Stomach (tissue), 9 donors: ENCODE results near the gene ATP6AP1. TPM values are rescaled to one million over a fixed set of nuclear protein-coding genes. Genes with fewer than 3 reads are reported as not detected.

Experiments used
- DNase-seq, 2 donors: peaks; one replicate each; pipeline versions ENCODE4 v3.0.0 to v3.0.0-alpha.2; 2013 to 2019
- H3K27ac ChIP-seq, 5 donors: fragments of 200-600 bp in 4 of 5; sonication (generic) in 4 of 5; one replicate each; pipeline ENCODE4 v1.5.1; 2013 to 2019; ENCODE audit warnings: mild to moderate bottlenecking in 1 of 5, moderate library complexity in 1 of 5
- H3K27me3 ChIP-seq, 3 donors: fragments of 200-600 bp; sonication (generic); one replicate each; pipeline ENCODE4 v1.5.1; 2017 to 2019; ENCODE audit warnings: mixed run types in 1 of 3
- H3K36me3 ChIP-seq, 4 donors: fragments of 200-600 bp; sonication (generic); 1 replicate in 3 of 4; 2 replicates in 1 of 4; pipeline ENCODE4 v1.5.1; 2016 to 2019
- H3K4me1 ChIP-seq, 4 donors: fragments of 200-600 bp; sonication (generic); one replicate each; pipeline ENCODE4 v1.5.1; 2016 to 2019
- H3K4me3 ChIP-seq, 4 donors: fragments of 200-600 bp; sonication (generic) in 3 of 4; one replicate each; pipeline ENCODE4 v1.5.1; 2016 to 2019; ENCODE audit warnings: mild to moderate bottlenecking in 1 of 4
- H3K9me3 ChIP-seq, 4 donors: fragments of 200-600 bp; sonication (generic); one replicate each; pipeline ENCODE4 v1.5.1; 2016 to 2019
- EP300 ChIP-seq: sonication (generic); formaldehyde crosslinking; IDR thresholded peaks from one replicate; pipeline ENCODE4 v1.6.1; 2017; ENCODE audit warnings: antibody characterized with exemption
- POLR2A ChIP-seq, 4 donors: fragments of 450-650 bp; IDR thresholded peaks; one replicate each; pipeline ENCODE4 v1.6.1; 2016; ENCODE audit warnings: antibody characterized with exemption in 4 of 4, control low read depth in 2 of 4, mild to moderate bottlenecking in 1 of 4, moderate library complexity in 1 of 4
- POLR2AphosphoS5 ChIP-seq, 3 donors: sonication (generic); formaldehyde crosslinking; IDR thresholded peaks; one replicate each; pipeline ENCODE4 v1.6.1; 2016; ENCODE audit warnings: antibody characterized with exemption in 3 of 3
- WGBS, 5 donors: extraction: QIAGEN DNeasy Blood & Tissue Kit in 3 of 5; methylation state at CpG; one replicate each; pipeline versions ENCODE4 v1.1.5 to v1.1.7; 2013 to 2018; 5-methylcytosine and 5-hydroxymethylcytosine counted together
- intact Hi-C: fragments of 100-400 bp; cut with DNase I; formaldehyde crosslinking; loops from one replicate; pipeline ENCODE4 v1.15.1; 2023; ENCODE audit warnings: low total_unique reads
- polyA plus RNA-seq, 3 donors: library from polyadenylated mRNA; stranded (reverse); fragments of 200-250 nt; gene quantifications; one replicate each; pipeline ENCODE4 v1.2.3, GENCODE V29; 2013
- total RNA-seq, 5 donors: library from RNA; depleted of rRNA; stranded (reverse); fragments of >200 nt; gene quantifications; one replicate each; pipeline versions ENCODE4 v1.1.0 to v1.2.3, GENCODE V29; 2014 to 2016
- TF ChIP-seq, protein P1 (sequence below), 7 experiments: fragments of 450-650 bp in 4 of 7; fragments of 200-600 bp in 3 of 7; sonication (generic) in 3 of 7; IDR thresholded peaks; one replicate each; pipeline ENCODE4 v1.5.1; 2016 to 2019; ENCODE audit warnings: antibody characterized with exemption in 7 of 7, control low read depth in 2 of 7, mild to moderate bottlenecking in 1 of 7
- donor health status: healthy with polysubstance abuse.
- donor health status: Bipolar disorder and iron deficiency.
- donor health status: healthy.

ATP6AP1 gene
- total and polyA plus RNA-seq, 8 donors = 13.4 to 69.3 (median 30.8) TPM

DNA sequence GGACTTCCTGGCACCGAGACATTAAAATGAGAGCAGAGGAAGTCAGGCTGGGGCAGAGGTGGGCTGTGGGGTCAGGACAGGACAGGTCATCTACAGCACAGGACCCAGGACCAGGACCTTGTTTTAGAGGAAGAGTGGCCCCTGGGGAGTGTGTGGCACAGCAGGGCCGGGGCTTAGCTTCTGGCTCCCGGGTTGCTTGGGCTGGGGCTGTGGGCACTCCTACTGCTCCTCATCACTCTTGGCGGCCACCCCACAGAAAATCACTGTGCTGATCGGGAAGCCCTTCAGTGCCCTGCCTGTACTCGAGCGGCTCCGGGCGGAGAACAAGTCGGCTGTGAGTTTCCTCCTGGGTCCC lies 8.1 kb upstream of the ATP6AP1 start:
- H3K27ac ChIP-seq = no peak overlapping the region
- no peak for TF ChIP-seq POLR2AphosphoS5 (IDR thresholded peaks at IDR 0.05)
- no peak for TF ChIP-seq POLR2A (IDR thresholded peaks at IDR 0.05)
- TF ChIP-seq EP300 = no peak
- TF ChIP-seq, protein P1, sequence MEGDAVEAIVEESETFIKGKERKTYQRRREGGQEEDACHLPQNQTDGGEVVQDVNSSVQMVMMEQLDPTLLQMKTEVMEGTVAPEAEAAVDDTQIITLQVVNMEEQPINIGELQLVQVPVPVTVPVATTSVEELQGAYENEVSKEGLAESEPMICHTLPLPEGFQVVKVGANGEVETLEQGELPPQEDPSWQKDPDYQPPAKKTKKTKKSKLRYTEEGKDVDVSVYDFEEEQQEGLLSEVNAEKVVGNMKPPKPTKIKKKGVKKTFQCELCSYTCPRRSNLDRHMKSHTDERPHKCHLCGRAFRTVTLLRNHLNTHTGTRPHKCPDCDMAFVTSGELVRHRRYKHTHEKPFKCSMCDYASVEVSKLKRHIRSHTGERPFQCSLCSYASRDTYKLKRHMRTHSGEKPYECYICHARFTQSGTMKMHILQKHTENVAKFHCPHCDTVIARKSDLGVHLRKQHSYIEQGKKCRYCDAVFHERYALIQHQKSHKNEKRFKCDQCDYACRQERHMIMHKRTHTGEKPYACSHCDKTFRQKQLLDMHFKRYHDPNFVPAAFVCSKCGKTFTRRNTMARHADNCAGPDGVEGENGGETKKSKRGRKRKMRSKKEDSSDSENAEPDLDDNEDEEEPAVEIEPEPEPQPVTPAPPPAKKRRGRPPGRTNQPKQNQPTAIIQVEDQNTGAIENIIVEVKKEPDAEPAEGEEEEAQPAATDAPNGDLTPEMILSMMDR (IDR thresholded peaks at IDR 0.05) = no peak
- no peaks in the 10 kb centered on the region for H3K9me3 ChIP-seq
- H3K4me1 ChIP-seq = no peaks in the 10 kb centered on the region
- no peak for DNase-seq
- peaks cover 0 to 17% (median 10%) of the 10 kb centered on the region in 4 donors for H3K36me3 ChIP-seq
- H3K27me3 ChIP-seq = no peaks in the 10 kb centered on the region
- intact Hi-C loops = no loop called here
- 73 to 88% (median 85%) methylated on average over 3 to 10 of the region's 10 CpGs for WGBS, 5 donors
- no peak overlapping the region for H3K4me3 ChIP-seq

DNA sequence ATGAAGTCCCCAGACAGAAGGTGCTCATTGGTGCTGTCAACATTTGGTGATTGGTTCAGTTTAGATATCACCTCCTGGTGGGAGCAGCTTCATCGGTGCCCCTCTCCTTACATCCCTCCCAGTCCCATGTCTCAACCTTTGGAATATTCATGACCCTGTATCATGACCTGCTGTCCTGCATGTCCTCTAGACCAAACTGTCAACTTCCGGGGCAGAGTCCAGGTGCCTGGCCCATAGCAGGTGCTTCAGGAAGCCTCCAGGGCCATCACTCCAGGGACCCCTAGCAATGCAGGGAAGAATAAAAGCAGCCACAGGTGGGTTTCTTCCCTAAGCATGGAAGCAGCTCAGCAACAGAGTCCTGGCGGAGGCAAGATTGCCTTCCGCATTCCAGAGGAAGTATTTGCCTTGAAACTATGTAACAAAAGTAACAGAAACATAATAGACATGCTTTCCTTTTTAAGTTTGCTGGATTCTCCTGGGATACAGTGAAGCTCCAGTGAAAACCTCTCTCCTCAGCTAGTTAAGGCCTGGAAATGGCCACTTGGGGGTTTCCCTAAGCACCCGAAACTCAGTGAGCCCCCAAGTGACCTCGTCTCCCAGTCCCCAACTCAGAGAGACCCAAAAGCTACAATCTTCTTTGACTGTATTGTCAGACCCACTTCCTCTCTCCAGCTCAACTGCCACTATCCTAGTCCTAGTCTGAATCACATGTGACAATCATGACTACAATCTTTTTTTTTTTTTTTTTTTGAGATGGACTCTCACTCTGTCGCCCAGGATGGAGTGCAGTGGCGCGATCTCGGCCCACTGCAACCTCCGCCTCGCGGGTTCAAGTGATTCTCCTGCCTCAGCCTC lies 1.3 kb upstream of the ATP6AP1 start:
- peaks cover 0 to 48% (median 30%) of the 10 kb centered on the region in 4 donors for H3K4me1 ChIP-seq
- WGBS, 5 donors = 73 to 84% (median 79%) methylated on average over 12 to 13 of the region's 13 CpGs
- intact Hi-C loops = no loop called here
- H3K36me3 ChIP-seq = peaks cover 1 to 8% (median 4%) of the 10 kb centered on the region in 4 donors
- H3K27ac ChIP-seq = peak overlapping the region in 2 of 5 donors; percentile 25 to 89
- peak overlapping the region in 2 of 4 donors; percentile 69 to 80 for H3K4me3 ChIP-seq
- H3K27me3 ChIP-seq = no peaks in the 10 kb centered on the region
- no peak for DNase-seq
- no peaks in the 10 kb centered on the region for H3K9me3 ChIP-seq
- TF ChIP-seq POLR2AphosphoS5 (IDR thresholded peaks at IDR 0.05) = no peak
- TF ChIP-seq, protein P1 (IDR thresholded peaks at IDR 0.05) = no peak
- TF ChIP-seq POLR2A (IDR thresholded peaks at IDR 0.05) = no peak
- TF ChIP-seq EP300 = no peak

DNA sequence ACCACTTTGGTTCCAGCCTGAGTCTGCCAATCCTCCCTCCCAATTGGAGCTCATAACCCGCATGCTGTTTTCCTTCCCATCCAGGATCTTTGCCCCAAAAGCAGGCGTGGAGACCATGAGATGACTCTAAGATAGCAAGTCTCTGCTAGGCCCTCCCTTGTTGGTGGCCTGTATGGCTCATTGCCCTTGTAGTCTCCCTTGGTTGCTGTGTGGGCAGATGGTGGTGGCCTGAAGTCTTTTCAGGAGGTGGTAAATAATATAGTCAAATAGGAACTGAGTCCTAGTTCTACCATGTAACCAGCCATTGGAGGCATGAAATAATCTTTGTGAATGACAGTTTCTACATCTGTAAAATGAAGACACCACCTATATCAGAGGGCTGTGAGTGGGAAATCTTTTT lies 1.2 kb downstream of the ATP6AP1 start:
- Histone ChIP-seq H3K4me3 (peak overlapping the region in 3 of 4 donors; percentile 69 to 80 (median 80)), H3K9me3 (no peaks in the 10 kb centered on the region), H3K27me3 (no peaks in the 10 kb centered on the region), H3K27ac (peak overlapping the region in 2 of 5 donors; percentile 81 to 84), H3K4me1 (peaks cover 0 to 49% (median 31%) of the 10 kb centered on the region in 4 donors), H3K36me3 (peaks cover 4 to 33% (median 28%) of the 10 kb centered on the region in 4 donors)
- intact Hi-C loops = no loop called here
- no peak for DNase-seq
- TF ChIP-seq EP300 (no peak), POLR2AphosphoS5 (IDR thresholded peaks at IDR 0.05) (no peak)
- TF ChIP-seq, protein P1 (IDR thresholded peaks at IDR 0.05) = no peak
- 56 to 75% (median 67%) methylated on average over 2 of the region's 2 CpGs for WGBS, 5 donors

DNA sequence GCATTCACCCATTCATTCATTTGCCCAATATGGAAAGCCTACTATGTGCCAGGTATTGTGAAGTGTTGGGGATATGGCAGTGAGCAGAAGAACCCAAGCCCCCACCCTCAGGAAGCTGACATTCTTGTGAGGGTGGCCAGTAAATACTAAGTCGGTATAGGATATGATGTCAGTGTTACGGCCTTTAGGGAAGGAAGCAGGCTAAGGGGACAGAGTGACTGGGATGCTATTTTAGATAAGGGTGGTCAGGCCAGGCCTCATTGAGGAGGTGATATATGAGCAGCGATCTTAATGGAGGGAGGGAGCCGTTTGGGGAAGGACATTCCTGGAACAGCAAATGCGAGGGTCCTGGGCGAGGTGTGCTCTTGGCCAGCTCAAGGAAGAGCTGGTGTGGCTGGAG lies 2.0 kb downstream of the ATP6AP1 start:
- Histone ChIP-seq H3K36me3 (peaks cover 4 to 41% (median 35%) of the 10 kb centered on the region in 4 donors), H3K27me3 (no peaks in the 10 kb centered on the region), H3K4me3 (peak overlapping the region in 1 of 4 donors; percentile 80), H3K9me3 (no peaks in the 10 kb centered on the region), H3K27ac (peak overlapping the region in 3 of 5 donors; percentile 26 to 53 (median 32)), H3K4me1 (peaks cover 0 to 49% (median 31%) of the 10 kb centered on the region in 4 donors)
- WGBS, 5 donors = 57 to 76% (median 68%) methylated on average over 6 of the region's 6 CpGs
- TF ChIP-seq EP300 (no peak), POLR2AphosphoS5 (IDR thresholded peaks at IDR 0.05) (no peak), POLR2A (IDR thresholded peaks at IDR 0.05) (no peak)
- TF ChIP-seq, protein P1 (IDR thresholded peaks at IDR 0.05) = no peak
- intact Hi-C loops = no loop called here
- DNase-seq = no peak
